B cell (primary cell): Measurements from ENCODE around the gene NR1H2. TPM values are rescaled to one million over a fixed set of nuclear protein-coding genes. Genes with fewer than 3 reads are reported as not detected.

Source experiments
- ATAC-seq: fragments of 200-7000 bp; cut with Tn5 transposase; one replicate; pipeline ENCODE4 v1.10.0; 2021; ENCODE audit warnings: low read depth, mild to moderate bottlenecking, moderate number of reproducible peaks, moderate library complexity
- CTCF ChIA-PET: fragments of 350-600 bp; sonication (Branson Sonifier 250); formaldehyde crosslinking; loops from one replicate; lab custom pipeline; 2021; ENCODE audit warnings: antibody characterized with exemption, inconsistent platforms; lab: Charles Lee
- POLR2A ChIA-PET: fragments of 350-600 bp; sonication (Branson Sonifier 250); formaldehyde crosslinking; loops from one replicate; lab custom pipeline; 2021; ENCODE audit warnings: antibody characterized with exemption; lab: Charles Lee
- DNase-seq: peaks from one replicate; pipeline ENCODE4 v3.0.0; 2013
- H2AFZ ChIP-seq: 2 replicates; pipeline ENCODE4 v1.6.1; 2012; ENCODE audit warnings: mild to moderate bottlenecking, low read depth, low read length; ENCODE audit not compliant: insufficient read depth, poor library complexity, severe bottlenecking
- H3K27ac ChIP-seq, 2 donors: 1 replicate in 1 of 2; 2 replicates in 1 of 2; pipeline ENCODE4 v1.5.1; 2012 to 2013; ENCODE audit warnings: low read length in 2 of 2, mild to moderate bottlenecking in 2 of 2, moderate library complexity in 1 of 2
- H3K27me3 ChIP-seq, 4 experiments: fragments of 200-600 bp in 1 of 4; sonication (generic) in 1 of 4; replicated peaks in 1 of 4; 1 replicate in 2 of 4; 2 replicates in 2 of 4; pipeline versions ENCODE4 v1.6.1 to v1.7.0; 2013 to 2016; ENCODE audit warnings: low read length in 3 of 4, mild to moderate bottlenecking in 2 of 4, mixed read lengths in 1 of 4, moderate library complexity in 1 of 4; ENCODE audit not compliant: insufficient read depth in 4 of 4, control insufficient read depth in 3 of 4; ENCODE audit errors: control extremely low read depth in 1 of 4
- H3K36me3 ChIP-seq, 2 experiments: replicated peaks in 1 of 2; 1 replicate in 1 of 2; 2 replicates in 1 of 2; pipeline versions ENCODE4 v1.6.1 to v1.7.1; 2013; ENCODE audit warnings: low read length in 1 of 2; ENCODE audit not compliant: insufficient read depth in 2 of 2, control insufficient read depth in 1 of 2; ENCODE audit errors: control extremely low read depth in 1 of 2, extremely low read depth in 1 of 2
- H3K4me1 ChIP-seq, 2 donors: fragments of 200-600 bp in 1 of 2; sonication (generic) in 1 of 2; 1 replicate in 1 of 2; 2 replicates in 1 of 2; pipeline versions ENCODE4 v1.5.1 to v1.6.1; 2013 to 2017; ENCODE audit warnings: low read length in 2 of 2; ENCODE audit not compliant: control insufficient read depth in 2 of 2, insufficient read depth in 2 of 2
- H3K4me2 ChIP-seq: replicated peaks from 2 replicates; pipeline ENCODE3; 2012; ENCODE audit warnings: mild to moderate bottlenecking, low read depth, low read length; ENCODE audit not compliant: poor library complexity, severe bottlenecking
- H3K4me3 ChIP-seq, 5 experiments: fragments of 200-600 bp in 1 of 5; sonication (generic) in 1 of 5; 1 replicate in 3 of 5; 2 replicates in 2 of 5; pipeline versions ENCODE4 v1.5.1 to v1.7.0; 2011 to 2016; ENCODE audit warnings: low read length in 4 of 5, mild to moderate bottlenecking in 4 of 5, low read depth in 2 of 5, control low read depth in 1 of 5, moderate library complexity in 1 of 5; ENCODE audit not compliant: insufficient read depth in 1 of 5; ENCODE audit errors: control extremely low read depth in 1 of 5, extremely low read depth in 1 of 5
- H3K79me2 ChIP-seq: fragments of 200-600 bp; sonication (generic); one replicate; pipeline ENCODE4 v1.6.0; 2016; ENCODE audit warnings: low read length; ENCODE audit not compliant: control insufficient read depth, insufficient read depth
- H3K9ac ChIP-seq: fragments of 200-600 bp; sonication (generic); 2 replicates; pipeline ENCODE4 v1.6.1; 2017; ENCODE audit warnings: mild to moderate bottlenecking, low read length, moderate library complexity
- H3K9me3 ChIP-seq, 3 donors: one replicate each; pipeline versions ENCODE4 v1.6.1 to v1.7.1; 2013; ENCODE audit warnings: low read length in 2 of 3; ENCODE audit not compliant: control insufficient read depth in 2 of 3, insufficient read depth in 1 of 3; ENCODE audit errors: control extremely low read depth in 1 of 3
- H4K20me1 ChIP-seq: 2 replicates; pipeline ENCODE4 v1.6.0; 2012; ENCODE audit warnings: mild to moderate bottlenecking, low read length; ENCODE audit not compliant: insufficient read depth, control insufficient read depth, poor library complexity, severe bottlenecking
- H3K27ac Mint-ChIP-seq: one replicate; pipeline ENCODE4 v1.8.0; 2021; ENCODE audit warnings: mixed read lengths
- H3K27me3 Mint-ChIP-seq: one replicate; pipeline ENCODE4 v1.8.0; 2021; ENCODE audit warnings: mixed read lengths
- H3K4me1 Mint-ChIP-seq: one replicate; pipeline ENCODE4 v1.8.0; 2021; ENCODE audit warnings: mixed read lengths
- H3K4me3 Mint-ChIP-seq: one replicate; pipeline ENCODE4 v1.8.0; 2021; ENCODE audit warnings: mixed read lengths
- H3K9me3 Mint-ChIP-seq: one replicate; pipeline ENCODE4 v1.8.0; 2022; ENCODE audit warnings: mixed read lengths; ENCODE audit not compliant: insufficient read depth
- EZH2 ChIP-seq: IDR thresholded peaks from 2 replicates; pipeline ENCODE4 v1.6.1; 2012; ENCODE audit warnings: borderline replicate concordance, low read depth, mild to moderate bottlenecking, moderate library complexity, low read length; ENCODE audit not compliant: insufficient read depth, poor library complexity, severe bottlenecking
- WGBS: methylation state at CpG from one replicate; pipeline ENCODE4 v1.1.5; 2013; ENCODE audit warnings: missing lambda C conversion rate; ENCODE audit not compliant: insufficient coverage; 5-methylcytosine and 5-hydroxymethylcytosine counted together
- intact Hi-C: fragments of 100-400 bp; cut with micrococcal nuclease; formaldehyde crosslinking; loops from one replicate; pipeline ENCODE4 v1.10.0; 2022
- polyA plus RNA-seq: library from polyadenylated mRNA; depleted of rRNA; stranded (reverse); fragments of >200 nt; gene quantifications from 2 replicates; pipeline ENCODE4 v1.2.3, GENCODE V29; 2012
- total RNA-seq, 2 donors: library from RNA; stranded (reverse); fragments of 120-200 nt in 1 of 2; gene quantifications; 1 replicate in 1 of 2; 2 replicates in 1 of 2; pipeline versions ENCODE4 v1.2.3 to v1.2.4, GENCODE V29; 2013 to 2022
- TF ChIP-seq, protein P1 (sequence below): fragments of 200-600 bp; IDR thresholded peaks from one replicate; pipeline ENCODE4 v1.8.0; 2022; ENCODE audit warnings: antibody characterized with exemption, mild to moderate bottlenecking

Gene NR1H2
- total and polyA plus RNA-seq, 2 donors (not counting 1 experiment from before 2014, with no cell fraction given): 116 to 164 TPM

DNA sequence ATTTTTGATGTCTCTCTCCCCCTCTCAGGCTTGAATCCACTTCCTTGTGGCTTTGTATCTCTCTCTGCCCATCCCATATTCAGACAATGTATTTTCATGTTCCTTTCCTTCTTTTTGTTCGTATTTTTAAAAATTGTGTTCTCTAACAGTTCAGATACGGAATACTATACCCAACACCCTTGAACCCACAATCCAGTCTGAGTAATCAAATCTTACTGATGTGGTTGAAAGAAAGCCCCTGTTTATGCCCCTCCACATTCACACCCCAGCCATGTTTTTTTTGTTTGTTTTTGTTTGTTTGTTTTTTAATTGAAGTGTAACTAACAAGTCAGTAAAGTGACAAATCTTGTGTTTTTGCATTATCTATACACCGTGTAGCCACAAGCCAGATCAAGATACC lies 43.9 kb downstream of the NR1H2 start:
- TF ChIP-seq, protein P1, sequence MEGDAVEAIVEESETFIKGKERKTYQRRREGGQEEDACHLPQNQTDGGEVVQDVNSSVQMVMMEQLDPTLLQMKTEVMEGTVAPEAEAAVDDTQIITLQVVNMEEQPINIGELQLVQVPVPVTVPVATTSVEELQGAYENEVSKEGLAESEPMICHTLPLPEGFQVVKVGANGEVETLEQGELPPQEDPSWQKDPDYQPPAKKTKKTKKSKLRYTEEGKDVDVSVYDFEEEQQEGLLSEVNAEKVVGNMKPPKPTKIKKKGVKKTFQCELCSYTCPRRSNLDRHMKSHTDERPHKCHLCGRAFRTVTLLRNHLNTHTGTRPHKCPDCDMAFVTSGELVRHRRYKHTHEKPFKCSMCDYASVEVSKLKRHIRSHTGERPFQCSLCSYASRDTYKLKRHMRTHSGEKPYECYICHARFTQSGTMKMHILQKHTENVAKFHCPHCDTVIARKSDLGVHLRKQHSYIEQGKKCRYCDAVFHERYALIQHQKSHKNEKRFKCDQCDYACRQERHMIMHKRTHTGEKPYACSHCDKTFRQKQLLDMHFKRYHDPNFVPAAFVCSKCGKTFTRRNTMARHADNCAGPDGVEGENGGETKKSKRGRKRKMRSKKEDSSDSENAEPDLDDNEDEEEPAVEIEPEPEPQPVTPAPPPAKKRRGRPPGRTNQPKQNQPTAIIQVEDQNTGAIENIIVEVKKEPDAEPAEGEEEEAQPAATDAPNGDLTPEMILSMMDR: no peak
- no peak for TF ChIP-seq EZH2
- CTCF ChIA-PET: interaction anchor here (2.0 to 7.3 kb wide), 2 partner anchors 10 to 41 kb away, joined by 6 to 36 read pairs; no protein-coding TSS in a partner anchor
- DNase-seq: no peak
- no CpG with 5 or more reads among the region's 3 CpGs for WGBS
- Mint-ChIP-seq H3K9me3 (no peaks in the 10 kb centered on the region), H3K4me1 (peaks cover 64% of the 10 kb centered on the region), H3K4me3 (peak overlapping the region; percentile 94), H3K27me3 (no peaks in the 10 kb centered on the region), H3K27ac (peak overlapping the region; percentile 90)
- H2AFZ ChIP-seq: no peak overlapping the region
- intact Hi-C loops: no loop called here
- H3K4me1 ChIP-seq: peaks cover 55 to 74% of the 10 kb centered on the region in 2 donors
- H3K9ac ChIP-seq: peak overlapping the region; percentile 97
- no peak for ATAC-seq
- peaks cover 0 to 41% of the 10 kb centered on the region in 2 experiments for H3K36me3 ChIP-seq
- H3K4me3 ChIP-seq: peak overlapping the region; percentile 75 to 98 (median 87)
- POLR2A ChIA-PET: interaction anchor here (1.6 to 6.4 kb wide), 5 partner anchors 10 to 79 kb away, joined by 5 to 96 read pairs (median 15); partner anchors contain the start of genes MYBPC2, NR1H2 and POLD1
- peak overlapping the region; percentile 97 for H3K4me2 ChIP-seq
- H3K27ac ChIP-seq: peak overlapping the region; percentile 97 to 98
- peaks cover 57% of the 10 kb centered on the region for H4K20me1 ChIP-seq
- H3K27me3 ChIP-seq: no peaks in the 10 kb centered on the region
- peaks cover 68% of the 10 kb centered on the region for H3K79me2 ChIP-seq
- H3K9me3 ChIP-seq: no peaks in the 10 kb centered on the region

DNA sequence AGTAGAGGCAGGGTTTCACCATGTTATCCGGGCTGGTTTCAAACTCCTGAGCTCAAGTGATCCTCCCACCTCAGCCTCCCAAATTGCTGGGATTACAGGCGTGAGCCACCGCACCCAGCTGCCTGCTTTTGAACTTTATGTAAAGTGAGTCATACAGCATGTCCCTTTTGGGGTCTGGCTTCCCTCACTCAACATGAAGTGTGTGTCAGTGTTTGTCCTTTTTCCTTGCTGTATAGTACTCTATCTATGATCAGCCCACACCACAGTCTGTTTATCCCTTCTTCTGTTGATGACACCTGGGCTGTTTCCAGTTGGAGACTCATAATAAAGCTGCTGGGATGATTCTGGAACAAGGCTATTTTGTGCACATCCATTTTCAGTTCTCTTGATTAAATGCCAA lies 44.6 kb downstream of the NR1H2 start:
- Histone ChIP-seq H3K36me3 (peaks cover 0 to 48% of the 10 kb centered on the region in 2 experiments), H3K4me2 (peak overlapping the region; percentile 97), H3K79me2 (peaks cover 68% of the 10 kb centered on the region), H3K4me1 (peaks cover 51 to 76% of the 10 kb centered on the region in 2 donors), H3K27ac (peak overlapping the region; percentile 97 to 98), H4K20me1 (peaks cover 57% of the 10 kb centered on the region), H3K9me3 (no peaks in the 10 kb centered on the region), H3K27me3 (no peaks in the 10 kb centered on the region), H3K9ac (peak overlapping the region; percentile 97), H3K4me3 (peak overlapping the region; percentile 27 to 98 (median 87)), H2AFZ (no peak overlapping the region)
- POLR2A ChIA-PET: interaction anchor here (1.8 to 6.4 kb wide), 3 partner anchors 9 to 80 kb away, joined by 5 to 96 read pairs (median 15); partner anchors contain the start of genes MYBPC2 and POLD1
- Mint-ChIP-seq H3K4me1 (peaks cover 58% of the 10 kb centered on the region), H3K27me3 (no peaks in the 10 kb centered on the region), H3K4me3 (peak overlapping the region; percentile 94), H3K9me3 (no peaks in the 10 kb centered on the region), H3K27ac (peak overlapping the region; percentile 90)
- 40% methylated on average over 1 of the region's 3 CpGs for WGBS
- ATAC-seq (no peak), DNase-seq (no peak)
- CTCF ChIA-PET: interaction anchor here (0.6 to 7.3 kb wide), 4 partner anchors 9 to 40 kb away, joined by 3 to 36 read pairs (median 6); no protein-coding TSS in a partner anchor
- TF ChIP-seq, protein P1: no peak
- no peak for TF ChIP-seq EZH2
- intact Hi-C loops: no loop called here
